Fibroblast of skin of abdomen (primary cell): ENCODE data around the gene ANO9.
"Not testable (repeated sequence)": the region's sequence is repeated elsewhere in the genome, so short reads cannot be mapped to it uniquely, and the experiment has no call there.

Source experiments
- DNase-seq: peaks from one replicate; pipeline ENCODE4 v3.0.0-alpha.2; 2013

ANO9 gene

DNA sequence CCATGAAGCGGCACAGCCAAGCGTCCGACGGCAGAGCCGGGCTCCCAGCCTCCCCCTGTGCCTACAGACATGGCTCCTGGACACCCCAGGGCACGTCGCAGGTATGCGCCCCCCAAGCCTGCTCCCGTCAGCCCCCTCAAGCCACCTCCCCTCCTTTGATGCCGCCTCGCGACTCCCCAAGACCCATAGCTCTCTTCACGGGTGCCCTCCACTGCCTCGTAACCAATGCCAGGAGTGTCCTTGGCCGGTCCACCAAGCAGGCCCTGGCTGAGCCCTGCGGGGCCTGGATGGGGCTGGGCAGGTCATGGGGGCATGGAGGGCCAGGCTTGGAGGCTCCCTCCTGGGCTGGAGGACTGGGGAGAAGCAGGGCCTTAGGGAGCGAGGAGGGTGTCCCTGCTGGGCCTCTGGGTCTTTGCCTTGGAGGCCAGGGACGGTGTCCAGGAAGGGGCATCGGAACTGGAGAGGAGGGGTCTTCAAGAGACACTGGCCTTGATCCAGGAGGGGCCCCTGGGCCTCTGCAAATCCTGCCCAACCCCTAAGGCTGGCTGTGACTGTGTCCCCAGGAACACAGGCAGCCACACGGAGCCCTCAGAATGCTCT, 9.2 kb downstream of the ANO9 start:
- DNase-seq: no peak

DNA sequence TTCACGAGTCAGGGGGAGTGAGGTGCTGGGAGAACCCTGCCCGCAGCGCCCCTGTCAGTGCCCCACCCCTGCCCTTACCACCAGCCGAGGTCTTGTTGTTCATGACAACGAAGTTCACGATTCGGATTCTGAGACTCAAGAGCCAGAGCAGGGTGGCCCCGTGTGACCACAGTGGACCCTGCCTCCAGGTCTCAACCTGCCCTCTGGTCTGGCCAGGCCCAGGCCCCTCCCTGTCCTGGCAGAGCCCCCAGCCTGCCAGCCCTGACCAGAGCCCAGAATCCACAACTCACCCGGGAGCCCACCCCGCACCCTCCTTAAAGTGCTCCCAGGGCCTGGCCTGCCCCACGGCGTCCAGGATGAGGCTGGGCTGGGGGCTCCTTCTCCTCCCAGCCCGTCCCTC, 9.9 kb downstream of the ANO9 start:
- DNase-seq: no peak

DNA sequence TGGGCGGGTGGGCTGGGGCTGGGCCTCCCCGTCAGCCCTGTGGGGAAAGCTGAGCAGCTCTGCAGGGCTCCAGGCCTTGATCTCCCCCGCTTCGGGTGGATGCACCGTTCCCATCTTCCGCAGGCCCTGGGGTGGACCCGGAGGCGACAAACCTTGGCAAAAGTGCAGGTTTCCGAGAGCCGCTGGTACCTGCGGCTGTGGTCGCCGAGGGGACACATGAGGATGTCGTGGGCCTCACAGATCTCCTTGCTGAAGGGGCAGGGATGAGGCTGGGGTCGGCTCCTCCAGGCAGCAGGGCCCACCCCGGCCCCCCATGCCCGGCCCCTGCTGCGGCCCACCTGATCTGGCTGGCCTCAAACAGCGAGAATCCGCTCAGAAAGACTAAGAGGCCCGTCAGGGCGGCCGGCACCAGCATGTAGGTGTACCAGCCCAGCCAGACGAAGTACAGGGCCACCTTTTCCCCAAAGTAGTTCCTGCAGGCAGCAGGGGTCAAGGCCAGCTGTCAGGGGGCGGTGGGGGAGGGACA, 11.8 kb downstream of the ANO9 start:
- DNase-seq: no peak

DNA sequence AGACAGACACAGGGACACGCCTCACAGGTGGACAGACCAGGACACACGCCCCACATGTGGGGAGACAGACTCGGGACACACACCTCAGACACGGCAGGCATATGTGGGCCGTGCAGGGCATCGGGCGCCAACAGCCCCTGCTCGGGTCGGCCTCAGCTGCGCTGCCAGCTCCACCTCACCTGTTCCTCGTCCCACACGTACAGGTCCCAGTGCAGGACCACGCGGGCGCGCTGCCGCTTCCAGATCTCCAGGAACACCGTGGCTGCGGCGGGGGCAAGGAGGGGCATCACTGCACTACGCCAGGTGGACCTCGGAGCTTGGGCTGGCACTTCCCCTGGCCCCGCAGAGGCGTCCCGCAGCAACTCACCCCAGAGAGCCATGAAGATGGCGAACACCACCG, 12.4 kb downstream of the ANO9 start:
- DNase-seq: no peak

DNA sequence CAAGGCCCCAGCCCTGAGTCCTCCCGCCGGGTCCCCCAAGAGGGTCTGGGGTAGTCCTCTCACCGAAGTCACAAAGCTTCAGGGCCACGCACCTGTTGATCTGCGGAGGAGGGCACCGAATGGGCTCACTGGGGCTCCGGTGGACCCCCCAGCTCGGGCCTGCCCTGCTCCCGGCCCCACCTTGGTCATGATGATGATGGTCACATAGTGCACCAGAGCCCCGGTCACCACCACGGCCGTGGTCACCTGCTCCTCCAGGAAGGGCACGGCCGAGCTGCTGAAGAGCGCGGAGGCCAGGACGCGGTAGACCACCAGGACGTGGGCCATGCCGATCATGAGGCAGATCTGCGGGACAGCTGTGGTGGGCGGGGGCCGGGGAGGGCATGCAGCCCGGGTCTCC, 13.5 kb downstream of the ANO9 start:
- no peak for DNase-seq

DNA sequence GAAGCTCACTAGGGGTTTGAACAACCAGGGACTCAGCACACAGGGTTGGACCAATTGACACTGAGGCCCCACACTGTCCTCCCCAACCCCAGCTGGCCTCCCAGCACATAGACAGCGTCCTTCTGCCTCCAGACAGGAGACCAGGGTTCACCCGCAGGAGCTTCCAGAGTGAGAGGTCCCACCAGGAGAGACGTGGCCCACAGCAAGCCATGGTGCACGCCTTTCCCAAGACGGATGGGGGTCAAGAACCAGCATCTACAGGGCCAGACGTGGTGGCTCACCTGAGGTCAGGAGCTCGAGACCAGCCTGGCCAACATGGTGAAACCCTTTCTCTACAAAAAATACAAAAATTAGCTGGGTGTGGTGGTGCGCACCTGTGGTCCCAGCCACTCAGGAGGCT, 15.0 kb downstream of the ANO9 start:
- no peak for DNase-seq

DNA sequence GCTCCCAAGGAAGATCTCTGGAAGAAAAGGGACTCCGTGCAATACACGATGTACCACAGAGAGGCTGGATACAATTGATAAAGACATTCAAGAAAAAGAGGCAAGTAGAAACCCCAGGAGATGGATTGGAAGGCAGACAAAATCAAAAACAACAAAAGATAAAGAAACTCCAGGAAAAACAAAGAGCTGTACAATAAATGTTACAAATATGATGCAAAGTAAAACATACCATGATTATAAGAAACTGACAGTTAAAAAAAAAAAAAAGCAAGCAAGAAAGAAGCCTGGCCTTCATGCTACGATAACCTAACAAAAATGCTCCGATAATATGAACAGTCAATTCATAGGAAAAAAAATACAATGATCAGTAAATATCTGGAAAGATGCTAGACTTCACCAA, 16.5 kb downstream of the ANO9 start:
- DNase-seq: no peak

DNA sequence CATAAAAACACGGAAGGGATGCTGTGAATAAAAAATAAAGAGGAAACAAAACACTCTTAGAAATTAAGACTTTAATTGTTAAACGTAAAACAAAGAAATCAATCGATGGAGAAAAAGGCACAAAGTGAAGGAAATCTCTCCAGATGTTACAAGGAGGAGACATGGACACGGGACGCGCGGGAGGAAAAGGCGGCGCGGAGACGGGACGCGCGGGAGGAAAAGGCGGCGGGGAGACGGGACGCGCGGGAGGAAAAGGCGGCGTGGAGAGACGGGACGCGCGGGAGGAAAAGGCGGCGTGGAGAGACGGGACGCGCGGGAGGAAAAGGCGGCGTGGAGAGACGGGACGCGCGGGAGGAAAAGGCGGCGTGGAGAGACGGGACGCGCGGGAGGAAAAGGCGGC, 17.0 kb downstream of the ANO9 start:
- DNase-seq: not testable (repeated sequence)

DNA sequence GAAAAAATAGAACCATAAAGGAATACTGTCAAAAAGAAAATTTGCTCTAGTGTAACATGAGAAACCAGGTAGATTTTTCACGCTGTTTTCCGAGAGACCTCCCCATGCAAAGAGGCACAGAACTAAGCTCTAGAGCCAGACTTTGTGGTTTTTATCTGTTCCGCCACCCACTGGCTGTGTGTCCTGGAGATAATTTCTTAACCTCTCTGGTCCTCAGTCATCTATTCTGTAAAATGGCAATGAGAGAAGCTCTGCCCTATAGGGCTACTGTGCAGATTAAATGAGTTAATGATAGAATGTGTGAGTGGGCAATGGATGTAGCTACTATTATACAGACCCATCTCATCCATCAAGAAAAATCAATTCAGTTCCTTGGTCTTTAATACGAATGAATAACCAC, 17.6 kb downstream of the ANO9 start:
- DNase-seq: no peak

DNA sequence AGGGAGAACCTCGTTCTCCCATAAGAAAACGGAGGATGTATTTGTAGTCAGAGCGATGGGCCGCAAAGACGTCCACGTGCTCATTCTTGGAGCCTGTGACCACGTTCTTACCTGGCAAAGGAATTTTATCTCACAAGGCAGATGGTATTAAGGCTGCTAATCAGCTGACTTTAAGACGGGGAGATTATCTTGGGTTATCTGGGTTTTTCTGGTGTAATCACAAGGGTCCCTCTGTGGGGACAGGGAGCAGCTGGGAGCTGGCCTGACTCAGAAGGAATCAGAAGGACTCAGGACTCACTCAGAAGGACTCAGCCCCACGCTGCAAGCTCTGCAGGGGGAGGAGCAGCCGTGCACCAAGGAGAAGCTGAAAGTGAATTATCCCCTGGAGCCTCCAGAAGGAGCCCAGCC, 19.6 kb downstream of the ANO9 start:
- DNase-seq: no peak

DNA sequence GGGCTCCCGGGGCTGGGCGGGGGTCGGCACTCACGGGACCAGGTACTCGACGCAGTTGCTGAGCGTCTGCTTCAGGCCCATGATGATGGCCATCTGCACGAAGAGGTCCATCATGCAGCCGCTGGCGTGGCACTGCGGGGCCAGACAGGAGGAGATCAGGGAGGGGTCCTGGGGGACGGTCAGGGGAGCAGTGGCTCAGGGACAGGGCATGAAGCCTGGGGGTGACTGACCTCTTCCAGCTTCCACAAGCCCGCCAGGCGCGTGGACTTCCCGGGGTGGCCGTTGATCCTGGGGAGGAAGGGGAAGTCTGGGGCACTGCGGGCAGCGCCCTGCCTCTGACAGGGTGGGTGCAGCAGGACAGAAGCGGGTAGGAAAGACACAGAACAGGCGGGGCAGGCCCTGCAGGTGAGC, 20.9 kb downstream of the ANO9 start:
- no peak for DNase-seq

DNA sequence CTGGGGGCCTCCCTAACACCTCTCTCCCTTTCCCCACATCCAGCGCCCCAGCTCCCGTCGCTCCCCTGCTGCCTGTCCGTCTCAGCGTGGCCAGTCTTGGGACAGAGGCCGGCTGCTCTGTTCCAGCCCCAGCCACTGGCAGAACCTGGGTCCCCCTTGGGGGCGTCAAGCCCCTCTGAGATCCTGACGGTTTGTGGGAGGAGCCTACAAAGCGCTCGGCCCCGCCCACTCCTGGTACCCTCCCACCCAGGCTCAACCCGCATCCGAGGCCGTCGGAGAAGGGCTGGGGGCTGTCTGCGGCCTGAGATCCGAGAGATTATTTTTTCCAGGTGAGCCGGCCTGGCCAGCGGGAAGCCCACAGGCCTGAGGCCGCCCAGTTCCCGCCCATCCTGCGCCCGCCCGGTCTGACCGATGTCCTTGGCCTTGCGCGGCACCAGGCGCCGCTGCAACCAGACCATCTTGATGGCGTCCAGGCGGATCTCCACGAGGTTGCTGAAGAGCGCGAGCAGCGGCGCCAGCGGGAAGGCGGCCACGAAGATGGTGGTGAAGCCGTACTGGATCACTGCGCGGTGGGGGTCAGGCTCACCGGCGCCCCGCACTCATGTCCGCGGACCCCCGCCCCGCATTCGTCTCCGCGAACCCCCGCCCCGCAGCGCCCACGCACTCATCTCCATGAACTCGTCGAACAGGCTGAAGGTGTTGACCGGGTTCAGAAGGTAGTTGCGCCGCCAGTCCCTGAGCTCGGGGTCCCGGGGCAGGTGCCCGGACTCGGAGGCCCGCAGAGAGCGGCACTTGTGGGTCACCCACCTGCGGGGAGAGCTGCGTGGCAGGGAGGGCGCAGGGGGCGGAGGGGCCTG, 21.5 kb downstream of the ANO9 start:
- no peak for DNase-seq

DNA sequence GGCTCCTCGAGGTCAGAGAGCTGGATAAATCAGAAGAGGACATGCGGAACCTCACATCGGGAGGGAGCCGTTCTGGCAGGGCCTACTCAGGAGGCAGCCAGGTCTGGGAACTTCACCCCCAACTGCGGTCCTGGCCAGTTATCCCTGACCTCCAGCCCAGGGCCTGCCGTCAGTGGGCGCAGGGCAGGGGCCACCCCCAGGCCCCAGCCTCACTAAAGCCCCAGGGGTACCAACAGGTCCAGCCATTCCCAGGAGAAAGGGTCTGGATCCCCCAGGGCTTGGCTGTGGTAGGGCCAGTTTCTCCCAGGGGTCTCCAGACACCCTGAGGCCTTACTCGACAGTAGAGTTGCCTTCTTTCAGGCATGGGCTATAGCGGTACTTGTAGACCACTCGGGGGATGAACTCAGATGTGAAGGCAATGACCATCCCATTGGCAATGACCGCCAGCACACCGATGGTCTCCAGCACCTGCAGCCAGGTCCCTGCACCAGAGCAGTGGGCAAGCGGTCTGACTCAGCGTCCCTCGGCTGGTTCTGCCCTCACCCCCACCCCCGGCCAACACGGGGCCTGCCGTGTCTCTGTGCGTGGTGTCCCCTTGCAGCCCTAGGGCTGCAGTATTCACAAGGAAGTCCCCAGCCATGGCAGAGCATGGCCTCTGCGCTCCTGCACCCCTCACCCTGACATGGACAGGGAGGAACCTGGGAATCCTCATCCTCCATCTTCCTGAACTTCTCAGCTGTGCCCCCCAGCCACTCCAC, 22.4 kb downstream of the ANO9 start:
- DNase-seq: no peak

DNA sequence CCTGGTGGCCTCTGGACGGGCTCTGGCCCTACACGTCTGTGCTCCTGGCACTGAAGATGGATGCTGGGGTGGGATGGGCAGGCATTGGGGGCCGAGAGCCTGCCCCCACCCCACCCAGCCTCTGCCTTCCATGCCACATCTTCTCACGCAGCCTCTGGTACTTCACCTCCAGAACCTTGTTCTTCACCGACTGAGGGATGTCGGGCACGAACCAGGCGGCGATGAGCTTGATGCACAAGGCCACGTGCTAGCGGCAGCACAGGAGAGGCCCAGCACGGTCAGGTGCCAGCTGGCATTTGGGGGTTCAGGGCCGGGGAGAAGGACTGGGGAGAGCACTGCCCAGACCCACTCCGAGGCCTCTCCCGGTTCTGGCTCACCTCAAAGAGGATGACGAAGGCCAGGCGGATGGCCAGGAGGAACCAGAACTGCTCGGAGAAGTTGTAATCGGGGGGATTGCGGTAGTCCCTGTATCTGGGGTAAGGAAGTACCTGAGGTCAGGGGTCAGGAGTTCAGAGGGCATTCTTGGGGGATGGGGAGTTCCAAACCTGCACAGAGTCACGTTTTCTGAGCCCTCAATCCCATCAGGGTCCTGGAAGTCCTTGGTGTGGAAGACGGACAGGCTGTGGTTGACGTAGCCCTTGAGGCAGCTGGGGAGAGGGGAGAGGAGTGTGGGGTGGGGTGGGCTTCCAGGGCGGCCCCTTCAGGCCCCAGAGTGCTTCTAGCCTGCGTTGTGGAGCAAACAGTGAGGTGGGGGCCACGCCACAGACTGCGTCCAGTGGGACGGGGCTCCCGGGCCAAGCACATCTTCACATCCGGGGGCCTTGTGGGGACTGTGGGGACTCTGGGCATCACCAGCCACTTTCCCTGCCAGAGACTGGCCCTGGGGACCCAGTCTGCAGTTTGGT, 23.2 kb downstream of the ANO9 start:
- DNase-seq: no peak

DNA sequence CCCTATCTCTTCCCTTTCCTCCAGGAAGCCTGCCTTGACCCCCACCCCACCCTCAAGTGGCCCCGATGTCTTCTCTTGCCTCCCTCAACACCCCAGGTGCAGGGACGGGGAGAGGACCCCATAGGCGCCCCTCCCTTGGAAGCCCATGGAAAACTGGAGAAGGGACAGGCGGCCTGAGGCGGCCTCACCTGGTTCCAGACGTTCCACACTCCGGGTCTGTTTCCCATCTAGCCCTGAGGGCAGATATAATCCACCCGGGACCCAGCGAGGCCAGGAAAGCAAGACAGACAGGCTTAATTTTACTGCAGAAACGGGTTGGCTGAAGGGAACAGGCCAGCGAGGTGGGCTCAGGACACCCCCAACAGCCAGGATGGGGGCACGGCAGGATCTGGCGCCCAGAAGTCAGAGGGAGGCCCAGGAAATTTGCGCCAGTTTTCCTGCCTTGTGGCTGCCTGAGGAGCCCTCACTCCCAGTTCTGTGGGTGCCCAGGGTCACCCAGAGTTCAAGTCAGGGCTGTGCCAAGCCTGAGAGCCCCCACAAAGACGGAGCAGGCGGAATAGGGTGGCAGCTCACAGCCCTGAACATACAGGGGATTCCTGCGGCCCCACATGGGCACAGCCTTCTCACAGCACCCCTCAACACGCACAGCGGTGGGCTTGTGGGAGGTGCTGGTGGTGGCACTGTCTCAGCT, 24.0 kb downstream of the ANO9 start:
- DNase-seq: no peak

DNA sequence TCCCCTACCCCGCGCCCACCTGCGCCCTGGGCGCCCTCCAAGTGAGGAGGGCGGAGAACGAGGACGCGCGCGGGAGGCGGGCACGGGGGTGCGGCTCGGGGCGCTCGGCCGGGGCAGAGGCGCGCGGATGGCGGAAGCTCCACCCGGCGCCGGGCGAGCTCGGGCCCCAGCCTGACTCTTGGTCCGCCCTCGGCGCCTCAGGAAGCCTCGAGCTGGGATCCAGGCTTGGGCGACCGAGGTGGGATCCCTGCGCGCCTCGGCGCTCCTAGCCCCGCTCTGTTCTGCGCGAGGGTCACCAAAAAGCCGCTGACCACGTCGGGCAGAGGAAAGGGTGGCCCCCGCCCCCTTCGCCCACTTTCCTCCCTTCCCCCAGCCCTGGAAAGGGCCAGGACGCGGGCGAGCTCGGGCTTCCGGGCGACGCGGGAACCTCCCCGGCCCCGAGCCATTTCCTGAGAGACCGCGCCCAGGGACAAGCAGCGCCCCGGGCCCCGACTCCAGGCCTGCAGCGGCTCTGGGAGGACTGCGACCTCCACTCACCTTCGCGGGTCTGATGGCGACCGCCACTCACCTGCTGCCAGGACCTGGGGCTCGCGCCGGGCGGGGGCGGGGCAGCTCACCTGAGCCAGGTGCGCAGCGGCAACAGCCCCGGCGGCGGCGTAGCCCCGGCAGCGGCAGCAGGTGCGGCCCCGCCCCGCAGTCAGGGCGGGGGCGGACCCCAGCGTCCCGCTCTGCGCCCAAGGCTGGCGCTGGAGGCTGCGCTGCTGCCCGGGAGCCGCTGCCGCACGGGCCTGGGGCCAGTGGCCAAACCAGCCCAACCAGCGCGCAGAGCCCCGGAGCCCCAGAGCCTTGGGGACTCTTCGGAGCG, 24.8 kb downstream of the ANO9 start:
- DNase-seq: no peak

DNA sequence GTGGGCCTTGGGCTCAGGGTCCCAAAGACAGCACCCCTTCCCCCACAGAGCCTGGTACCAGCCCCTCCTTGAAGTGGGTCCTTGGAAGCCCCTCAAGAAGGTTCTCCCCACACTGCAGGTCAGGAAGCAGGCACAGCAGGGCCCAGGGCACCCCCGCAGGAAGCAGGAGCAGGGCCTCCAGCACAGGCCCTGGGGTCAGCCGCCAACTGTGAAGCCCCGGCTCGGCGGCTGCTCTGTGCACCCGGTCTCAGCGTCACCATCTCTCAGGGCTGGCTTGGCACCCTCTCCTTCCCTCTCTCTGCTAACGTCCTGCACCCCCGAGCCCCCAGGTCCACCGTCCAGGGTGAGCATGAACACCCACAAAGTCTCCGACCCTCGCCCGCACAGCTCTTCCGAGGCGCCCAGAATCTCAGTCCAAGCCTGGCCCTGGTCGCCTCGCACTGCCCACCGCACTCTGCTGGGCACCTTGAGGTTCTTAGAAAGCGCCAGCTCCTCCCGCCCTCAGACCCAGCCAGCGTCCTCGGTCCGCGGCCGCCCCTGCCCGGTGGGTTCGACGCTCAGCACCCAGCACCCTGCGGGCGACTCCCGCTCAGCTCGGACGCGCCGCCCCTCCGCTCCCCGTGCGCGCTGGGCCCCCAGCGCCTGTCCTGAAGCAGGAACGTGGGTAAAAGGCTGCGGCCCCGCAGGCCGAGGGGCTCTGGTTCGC, 25.6 kb downstream of the ANO9 start:
- no peak for DNase-seq

DNA sequence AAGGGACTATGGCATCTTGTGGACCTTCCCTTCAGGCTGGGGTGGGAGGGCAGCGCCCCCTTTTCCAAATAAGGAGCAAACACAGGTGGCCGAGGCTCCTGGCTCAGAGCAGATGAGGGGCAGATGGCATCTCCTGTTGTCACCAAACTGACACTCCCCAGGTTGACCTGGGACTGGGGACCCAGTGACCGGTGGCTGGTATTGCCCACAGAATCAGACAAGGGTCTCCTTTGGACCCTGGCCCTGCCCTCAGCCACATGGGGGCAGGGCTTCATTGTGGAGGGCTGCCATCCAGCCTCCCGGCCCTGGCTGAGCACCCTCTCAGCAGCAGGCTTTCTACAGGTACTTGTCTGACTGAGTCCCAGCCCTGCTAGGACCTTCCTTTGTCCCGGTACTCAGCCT, 26.2 kb downstream of the ANO9 start:
- DNase-seq: no peak

DNA sequence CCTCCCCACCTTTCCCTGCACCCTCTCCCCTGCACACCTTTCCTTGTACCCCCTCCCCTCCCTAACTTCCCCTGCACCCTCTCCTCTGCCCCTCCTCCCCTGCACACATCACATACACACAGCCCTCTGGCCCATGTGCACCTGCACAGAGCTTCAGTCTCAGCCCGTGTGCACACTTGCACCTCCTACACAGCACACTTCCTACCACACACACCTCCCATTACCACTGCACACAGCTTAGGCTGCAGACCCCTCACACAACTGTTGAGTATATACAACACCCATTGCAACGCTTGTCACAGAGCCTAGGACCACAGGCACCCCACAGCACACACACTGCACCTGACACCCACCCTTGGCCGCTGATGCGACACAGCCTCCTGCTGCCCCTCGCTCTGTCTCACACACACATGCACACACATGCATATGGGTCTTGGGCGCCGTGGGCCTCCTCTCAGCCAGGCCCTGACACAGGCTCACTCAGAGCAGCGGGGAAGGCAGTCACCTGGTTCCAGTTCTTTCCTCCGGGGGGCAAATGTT, 27.4 kb downstream of the ANO9 start:
- DNase-seq: no peak
